Astrocyte (in vitro differentiated cells and primary cell): ENCODE data around the gene TMTC4. TPM values are rescaled to one million over a fixed set of nuclear protein-coding genes. Genes with fewer than 3 reads are reported as not detected.
A peak's percentile ranks its signal among the peaks of the same experiment; 100 is the strongest.
"Not testable (repeated sequence)": the region's sequence is repeated elsewhere in the genome, so short reads cannot be mapped to it uniquely, and the experiment has no call there.

Source experiments
- DNase-seq: peaks from one replicate; pipeline ENCODE4 v3.0.0-alpha.2; 2010; ENCODE audit warnings: low read depth
- FAIRE-seq: peaks from 2 replicates; lab custom pipeline; 2011; peaks lifted over from hg19 to GRCh38; lab: Jason Lieb, UNC
- H2AFZ ChIP-seq: 2 replicates; pipeline ENCODE4 v1.6.0; 2012; ENCODE audit warnings: low read depth, low read length, inconsistent platforms
- H3K27ac ChIP-seq: 2 replicates; pipeline ENCODE4 v1.5.1; 2011; ENCODE audit warnings: low read depth, low read length, inconsistent platforms
- H3K27me3 ChIP-seq: 2 replicates; pipeline ENCODE4 v1.6.0; 2011; ENCODE audit warnings: low read length, inconsistent platforms; ENCODE audit not compliant: insufficient read depth
- H3K36me3 ChIP-seq: 2 replicates; pipeline ENCODE4 v1.5.1; 2011; ENCODE audit warnings: low read length, inconsistent platforms; ENCODE audit not compliant: insufficient read depth
- H3K4me1 ChIP-seq: 2 replicates; pipeline ENCODE4 v1.5.1; 2011; ENCODE audit warnings: low read length, inconsistent platforms; ENCODE audit not compliant: insufficient read depth
- H3K4me2 ChIP-seq: 2 replicates; pipeline ENCODE4 v1.6.0; 2012; ENCODE audit warnings: low read length, inconsistent platforms
- H3K4me3 ChIP-seq: 2 replicates; pipeline ENCODE4 v1.5.1; 2011; ENCODE audit warnings: low read depth, mild to moderate bottlenecking, low read length, inconsistent platforms; ENCODE audit not compliant: insufficient read depth
- H3K79me2 ChIP-seq: 2 replicates; pipeline ENCODE4 v1.6.0; 2012; ENCODE audit warnings: mild to moderate bottlenecking, low read length, inconsistent platforms; ENCODE audit not compliant: insufficient read depth
- H3K9ac ChIP-seq: 2 replicates; pipeline ENCODE4 v1.6.0; 2012; ENCODE audit warnings: mild to moderate bottlenecking, low read length, inconsistent platforms
- H3K9me3 ChIP-seq: 2 replicates; pipeline ENCODE4 v1.5.1; 2012; ENCODE audit warnings: low read depth, mild to moderate bottlenecking, low read length, inconsistent platforms; ENCODE audit not compliant: insufficient read depth
- H4K20me1 ChIP-seq: 2 replicates; pipeline ENCODE4 v1.6.0; 2012; ENCODE audit warnings: low read length, inconsistent platforms; ENCODE audit not compliant: insufficient read depth
- H3K27ac Mint-ChIP-seq: one replicate; pipeline ENCODE4 v1.8.0; 2021; ENCODE audit warnings: mild to moderate bottlenecking, mixed read lengths; ENCODE audit not compliant: unreplicated experiment
- H3K27me3 Mint-ChIP-seq: one replicate; pipeline ENCODE4 v1.8.0; 2021; ENCODE audit warnings: low read depth, mixed read lengths; ENCODE audit not compliant: unreplicated experiment
- H3K36me3 Mint-ChIP-seq: one replicate; pipeline ENCODE4 v1.8.0; 2021; ENCODE audit warnings: low read depth, mixed read lengths; ENCODE audit not compliant: unreplicated experiment
- H3K4me1 Mint-ChIP-seq: one replicate; pipeline ENCODE4 v1.8.0; 2021; ENCODE audit warnings: low read depth, mixed read lengths; ENCODE audit not compliant: unreplicated experiment
- H3K4me3 Mint-ChIP-seq: one replicate; pipeline ENCODE4 v1.8.0; 2021; ENCODE audit warnings: mild to moderate bottlenecking, moderate library complexity, mixed read lengths; ENCODE audit not compliant: unreplicated experiment
- H3K9me3 Mint-ChIP-seq: one replicate; pipeline ENCODE4 v1.8.0; 2021; ENCODE audit warnings: mild to moderate bottlenecking, mixed read lengths; ENCODE audit not compliant: unreplicated experiment
- CTCF ChIP-seq: IDR thresholded peaks from 2 replicates; pipeline ENCODE4 v1.5.1; 2011; ENCODE audit warnings: low read depth, mild to moderate bottlenecking, inconsistent platforms, low read length, moderate library complexity; ENCODE audit not compliant: insufficient read depth
- EZH2 ChIP-seq: IDR thresholded peaks from 2 replicates; pipeline ENCODE4 v1.6.1; 2012; ENCODE audit warnings: mild to moderate bottlenecking, low read length, inconsistent platforms; ENCODE audit not compliant: insufficient read depth
- total RNA-seq: library from RNA; stranded (reverse); gene quantifications from 2 replicates; pipeline ENCODE4 v1.2.1, GENCODE V29; 2021

TMTC4 gene
- total RNA-seq, 1 donor from 2014 or later: 8.4 TPM

GRCh38 chr13:100580045-100580444 lies 94.5 kb downstream of the TMTC4 start:
- TF ChIP-seq EZH2 (no peak), CTCF (no peak)
- no peaks in the 10 kb centered on the region for H3K36me3 ChIP-seq
- Mint-ChIP-seq H3K36me3 (peaks cover 13% of the 10 kb centered on the region), H3K27me3 (no peaks in the 10 kb centered on the region), H3K4me3 (no peak overlapping the region), H3K9me3 (peaks cover 12% of the 10 kb centered on the region), H3K4me1 (no peaks in the 10 kb centered on the region), H3K27ac (no peak overlapping the region)
- H4K20me1 ChIP-seq: no peaks in the 10 kb centered on the region
- no peaks in the 10 kb centered on the region for H3K9me3 ChIP-seq
- H3K4me3 ChIP-seq: no peak overlapping the region
- H3K27me3 ChIP-seq: no peaks in the 10 kb centered on the region
- H2AFZ ChIP-seq: no peak overlapping the region
- H3K4me2 ChIP-seq: no peak overlapping the region
- DNase-seq (no peak), FAIRE-seq (no peak)
- H3K9ac ChIP-seq: no peak overlapping the region
- H3K4me1 ChIP-seq: no peaks in the 10 kb centered on the region
- H3K27ac ChIP-seq: no peak overlapping the region
- H3K79me2 ChIP-seq: no peaks in the 10 kb centered on the region

- not testable (repeated sequence) for FAIRE-seq, H3K9ac ChIP-seq, H2AFZ ChIP-seq
These were observed 97.4 kb downstream of the TMTC4 start for GRCh38 chr13:100577239-100577638.

GRCh38 chr13:100573121-100573520 lies 101.5 kb downstream of the TMTC4 start:
- FAIRE-seq (peak; percentile 34), DNase-seq (peak; percentile 56)
- H3K27ac ChIP-seq: no peak overlapping the region
- no peaks in the 10 kb centered on the region for H3K27me3 ChIP-seq
- no peaks in the 10 kb centered on the region for H3K9me3 ChIP-seq
- no peak overlapping the region for H3K4me3 Mint-ChIP-seq
- H3K36me3 ChIP-seq: no peaks in the 10 kb centered on the region
- no peaks in the 10 kb centered on the region for H3K4me1 Mint-ChIP-seq
- no peaks in the 10 kb centered on the region for H3K4me1 ChIP-seq
- no peak overlapping the region for H2AFZ ChIP-seq
- H3K4me2 ChIP-seq: no peak overlapping the region
- TF ChIP-seq EZH2: no peak
- TF ChIP-seq CTCF: peak; percentile 67
- H3K27me3 Mint-ChIP-seq: no peaks in the 10 kb centered on the region
- H3K36me3 Mint-ChIP-seq: peaks cover 3% of the 10 kb centered on the region
- no peak overlapping the region for H3K27ac Mint-ChIP-seq
- no peak overlapping the region for H3K4me3 ChIP-seq
- no peaks in the 10 kb centered on the region for H3K79me2 ChIP-seq
- peaks cover 5% of the 10 kb centered on the region for H3K9me3 Mint-ChIP-seq
- H3K9ac ChIP-seq: no peak overlapping the region
- no peaks in the 10 kb centered on the region for H4K20me1 ChIP-seq

More at GRCh38 chr13:100577239-100577638, 97.4 kb downstream of the TMTC4 start:
- not testable (repeated sequence) for H3K27ac ChIP-seq, H3K27me3 Mint-ChIP-seq, H3K27ac Mint-ChIP-seq, H3K4me1 ChIP-seq, H3K4me3 Mint-ChIP-seq, H3K27me3 ChIP-seq, H3K9me3 ChIP-seq, H3K4me1 Mint-ChIP-seq, H4K20me1 ChIP-seq, H3K79me2 ChIP-seq, H3K4me3 ChIP-seq, H3K36me3 ChIP-seq, H3K4me2 ChIP-seq, DNase-seq
- Mint-ChIP-seq H3K36me3 (peaks cover 13% of the 10 kb centered on the region), H3K9me3 (peaks cover 12% of the 10 kb centered on the region)
